Nephron progenitor cell (in vitro differentiated cells): ENCODE data around the gene KCNAB1.

ENCODE experiments used
- DNase-seq: peaks from one replicate; pipeline ENCODE4 v3.0.0; 2021
- H3K27ac Mint-ChIP-seq: 2 replicates; pipeline ENCODE4 v1.8.0; 2021; ENCODE audit warnings: mild to moderate bottlenecking, moderate library complexity, mixed read lengths
- H3K27me3 Mint-ChIP-seq: 2 replicates; pipeline ENCODE4 v1.8.0; 2021; ENCODE audit warnings: mild to moderate bottlenecking, low read depth, mixed read lengths; ENCODE audit not compliant: poor library complexity
- H3K36me3 Mint-ChIP-seq: 2 replicates; pipeline ENCODE4 v1.8.0; 2021; ENCODE audit warnings: low read depth, mixed read lengths
- H3K4me1 Mint-ChIP-seq: 2 replicates; pipeline ENCODE4 v1.8.0; 2021; ENCODE audit warnings: mixed read lengths
- H3K4me3 Mint-ChIP-seq: 2 replicates; pipeline ENCODE4 v1.8.0; 2021; ENCODE audit warnings: mild to moderate bottlenecking, moderate library complexity, mixed read lengths
- H3K9me3 Mint-ChIP-seq: 2 replicates; pipeline ENCODE4 v1.8.0; 2021; ENCODE audit warnings: mild to moderate bottlenecking, moderate library complexity, mixed read lengths
- CTCF ChIP-seq: fragments of 200-600 bp; sonication (generic); IDR thresholded peaks from 2 replicates; pipeline ENCODE4 v1.5.0; 2021; ENCODE audit warnings: antibody characterized with exemption

KCNAB1 gene

GRCh38 chr3:156339491-156339890 is 219.1 kb downstream of the KCNAB1 start:
- Mint-ChIP-seq H3K36me3 (no peaks in the 10 kb centered on the region), H3K4me1 (peaks cover 16% of the 10 kb centered on the region), H3K27ac (no peak overlapping the region), H3K27me3 (no peaks in the 10 kb centered on the region), H3K4me3 (no peak overlapping the region), H3K9me3 (no peaks in the 10 kb centered on the region)
- TF ChIP-seq CTCF, result no peak
- DNase-seq, result no peak

- no peaks in the 10 kb centered on the region for H3K9me3 Mint-ChIP-seq
- H3K4me1 Mint-ChIP-seq, result peaks cover 8% of the 10 kb centered on the region
- no peaks in the 10 kb centered on the region for H3K27me3 Mint-ChIP-seq
- DNase-seq, result no peak
- H3K27ac Mint-ChIP-seq, result no peak overlapping the region
- H3K4me3 Mint-ChIP-seq, result no peak overlapping the region
- TF ChIP-seq CTCF, result no peak
- no peaks in the 10 kb centered on the region for H3K36me3 Mint-ChIP-seq
These were observed 221.0 kb downstream of the KCNAB1 start for GRCh38 chr3:156341332-156341731.

GRCh38 chr3:156341831-156342416 is 221.5 kb downstream of the KCNAB1 start:
- Mint-ChIP-seq H3K27ac (no peak overlapping the region), H3K4me3 (no peak overlapping the region), H3K4me1 (peaks cover 8% of the 10 kb centered on the region), H3K9me3 (no peaks in the 10 kb centered on the region), H3K36me3 (no peaks in the 10 kb centered on the region), H3K27me3 (no peaks in the 10 kb centered on the region)
- DNase-seq, result no peak
- TF ChIP-seq CTCF, result no peak

GRCh38 chr3:156344215-156344614 is 223.8 kb downstream of the KCNAB1 start:
- no peaks in the 10 kb centered on the region for H3K27me3 Mint-ChIP-seq
- no peaks in the 10 kb centered on the region for H3K36me3 Mint-ChIP-seq
- DNase-seq, result no peak
- no peaks in the 10 kb centered on the region for H3K9me3 Mint-ChIP-seq
- no peak for TF ChIP-seq CTCF
- H3K27ac Mint-ChIP-seq, result no peak overlapping the region
- H3K4me1 Mint-ChIP-seq, result peaks cover 8% of the 10 kb centered on the region
- no peak overlapping the region for H3K4me3 Mint-ChIP-seq

GRCh38 chr3:156349111-156349510 is 228.7 kb downstream of the KCNAB1 start:
- H3K4me3 Mint-ChIP-seq, result no peak overlapping the region
- H3K9me3 Mint-ChIP-seq, result no peaks in the 10 kb centered on the region
- no peak for TF ChIP-seq CTCF
- no peak for DNase-seq
- H3K4me1 Mint-ChIP-seq, result peaks cover 3% of the 10 kb centered on the region
- no peaks in the 10 kb centered on the region for H3K27me3 Mint-ChIP-seq
- no peaks in the 10 kb centered on the region for H3K36me3 Mint-ChIP-seq
- no peak overlapping the region for H3K27ac Mint-ChIP-seq

GRCh38 chr3:156349978-156350377 is 229.6 kb downstream of the KCNAB1 start:
- Mint-ChIP-seq H3K27me3 (no peaks in the 10 kb centered on the region), H3K9me3 (no peaks in the 10 kb centered on the region), H3K27ac (no peak overlapping the region), H3K4me3 (no peak overlapping the region), H3K4me1 (no peaks in the 10 kb centered on the region), H3K36me3 (no peaks in the 10 kb centered on the region)
- no peak for TF ChIP-seq CTCF
- DNase-seq, result no peak
